ENCODE measurements around the gene ZBTB7B. TPM values are rescaled to one million over a fixed set of nuclear protein-coding genes. Genes with fewer than 3 reads are reported as not detected.

ZBTB7B gene
- polyA plus RNA-seq, 3 donors: 6.3 to 149 (median 9.6) TPM

GRCh38 chr1:155030899-155031298, 28.3 kb downstream of the ZBTB7B start:
- WGBS (ENCODE audit: insufficient coverage): 91% methylated on average over 10 of the region's 11 CpGs
- H3K27me3 Mint-ChIP-seq (ENCODE audit: low read depth in 3 of 3): peaks cover 3 to 9% (median 3%) of the 10 kb centered on the region in 3 donors
- no peaks in the 10 kb centered on the region for H3K9me3 ChIP-seq (replicated peaks in 1 of 2; ENCODE audit: control insufficient read depth in 1 of 2, insufficient read depth in 1 of 2, low read length in 2 of 2)
- no peak overlapping the region for H2AFZ ChIP-seq (ENCODE audit: insufficient read depth, low read depth, low read length, poor library complexity, severe bottlenecking)
- H3K4me1 ChIP-seq (ENCODE audit: control insufficient read depth in 1 of 2, insufficient read depth in 2 of 2, low read length in 2 of 2): peaks cover 16 to 19% of the 10 kb centered on the region in 2 donors
- no peak overlapping the region for H3K4me2 ChIP-seq (replicated peaks; ENCODE audit: extremely low read depth, low read length, poor library complexity, severe bottlenecking)
- H3K27me3 ChIP-seq (ENCODE audit: control insufficient read depth in 2 of 2, insufficient read depth in 2 of 2, low read length in 2 of 2): no peaks in the 10 kb centered on the region
- no peak overlapping the region for H3K27ac ChIP-seq (ENCODE audit: low read depth in 1 of 2, low read length in 2 of 2)
- H3K4me3 ChIP-seq (replicated peaks in 1 of 3; ENCODE audit: low read depth in 2 of 3, low read length in 3 of 3): no peak overlapping the region
- no peak overlapping the region for H3K27ac Mint-ChIP-seq
- peaks cover 0 to 1% (median 0%) of the 10 kb centered on the region in 7 donors for H3K9me3 Mint-ChIP-seq
- H3K36me3 Mint-ChIP-seq: peaks cover 0 to 3% of the 10 kb centered on the region in 2 donors
- H3K79me2 ChIP-seq (ENCODE audit: insufficient read depth, low read length): no peaks in the 10 kb centered on the region
- no peaks in the 10 kb centered on the region for H3K36me3 ChIP-seq (replicated peaks in 1 of 2; ENCODE audit: control insufficient read depth in 1 of 2, insufficient read depth in 2 of 2, low read length in 2 of 2)
- no peak overlapping the region for H3K9ac ChIP-seq (ENCODE audit: insufficient read depth, low read length, poor library complexity, severe bottlenecking)
- intact Hi-C loops (cut with micrococcal nuclease): no loop called here
- no peaks in the 10 kb centered on the region for H4K20me1 ChIP-seq (ENCODE audit: insufficient read depth, low read length)
- no peak for DNase-seq
- TF ChIP-seq, protein P1, sequence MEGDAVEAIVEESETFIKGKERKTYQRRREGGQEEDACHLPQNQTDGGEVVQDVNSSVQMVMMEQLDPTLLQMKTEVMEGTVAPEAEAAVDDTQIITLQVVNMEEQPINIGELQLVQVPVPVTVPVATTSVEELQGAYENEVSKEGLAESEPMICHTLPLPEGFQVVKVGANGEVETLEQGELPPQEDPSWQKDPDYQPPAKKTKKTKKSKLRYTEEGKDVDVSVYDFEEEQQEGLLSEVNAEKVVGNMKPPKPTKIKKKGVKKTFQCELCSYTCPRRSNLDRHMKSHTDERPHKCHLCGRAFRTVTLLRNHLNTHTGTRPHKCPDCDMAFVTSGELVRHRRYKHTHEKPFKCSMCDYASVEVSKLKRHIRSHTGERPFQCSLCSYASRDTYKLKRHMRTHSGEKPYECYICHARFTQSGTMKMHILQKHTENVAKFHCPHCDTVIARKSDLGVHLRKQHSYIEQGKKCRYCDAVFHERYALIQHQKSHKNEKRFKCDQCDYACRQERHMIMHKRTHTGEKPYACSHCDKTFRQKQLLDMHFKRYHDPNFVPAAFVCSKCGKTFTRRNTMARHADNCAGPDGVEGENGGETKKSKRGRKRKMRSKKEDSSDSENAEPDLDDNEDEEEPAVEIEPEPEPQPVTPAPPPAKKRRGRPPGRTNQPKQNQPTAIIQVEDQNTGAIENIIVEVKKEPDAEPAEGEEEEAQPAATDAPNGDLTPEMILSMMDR (IDR thresholded peaks at IDR 0.05): no peak
- H3K4me1 Mint-ChIP-seq: peaks cover 20% of the 10 kb centered on the region
- H3K4me3 Mint-ChIP-seq: no peak overlapping the region

DNA sequence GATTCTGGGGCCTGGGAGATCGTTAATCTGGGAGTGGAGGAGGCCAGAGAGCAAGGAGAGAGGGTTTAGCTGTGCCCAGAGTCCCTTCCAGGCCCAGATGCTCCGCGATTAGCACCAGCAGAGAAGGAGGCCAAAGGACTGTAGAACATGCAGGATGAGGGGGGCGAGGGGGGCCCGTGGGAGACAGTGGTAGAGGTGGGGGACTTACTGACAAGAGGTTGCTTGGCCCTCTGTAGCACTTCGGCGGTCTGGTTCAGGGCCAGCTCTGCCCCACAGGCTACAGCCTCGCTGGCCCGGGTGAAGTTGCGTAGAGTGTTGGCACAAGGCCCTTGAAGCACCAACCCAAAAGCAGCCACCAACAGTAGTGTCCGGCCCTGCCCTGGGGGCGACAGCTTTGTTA, 30.3 kb downstream of the ZBTB7B start:
- Histone ChIP-seq H3K4me1 (ENCODE audit: control insufficient read depth in 1 of 2, insufficient read depth in 2 of 2, low read length in 2 of 2) (peaks cover 28 to 31% of the 10 kb centered on the region in 2 donors), H3K79me2 (ENCODE audit: insufficient read depth, low read length) (no peaks in the 10 kb centered on the region), H3K36me3 (replicated peaks in 1 of 2; ENCODE audit: control insufficient read depth in 1 of 2, insufficient read depth in 2 of 2, low read length in 2 of 2) (no peaks in the 10 kb centered on the region), H4K20me1 (ENCODE audit: insufficient read depth, low read length) (no peaks in the 10 kb centered on the region), H3K9ac (ENCODE audit: insufficient read depth, low read length, poor library complexity, severe bottlenecking) (no peak overlapping the region), H3K4me3 (replicated peaks in 1 of 3; ENCODE audit: low read depth in 2 of 3, low read length in 3 of 3) (no peak overlapping the region), H3K27me3 (ENCODE audit: control insufficient read depth in 2 of 2, insufficient read depth in 2 of 2, low read length in 2 of 2) (no peaks in the 10 kb centered on the region), H3K4me2 (replicated peaks; ENCODE audit: extremely low read depth, low read length, poor library complexity, severe bottlenecking) (no peak overlapping the region), H3K27ac (ENCODE audit: low read depth in 1 of 2, low read length in 2 of 2) (no peak overlapping the region), H2AFZ (ENCODE audit: insufficient read depth, low read depth, low read length, poor library complexity, severe bottlenecking) (no peak overlapping the region), H3K9me3 (replicated peaks in 1 of 2; ENCODE audit: control insufficient read depth in 1 of 2, insufficient read depth in 1 of 2, low read length in 2 of 2) (no peaks in the 10 kb centered on the region)
- no peak overlapping the region for H3K27ac Mint-ChIP-seq
- intact Hi-C loops (cut with micrococcal nuclease): no loop called here
- peaks cover 4 to 10% (median 5%) of the 10 kb centered on the region in 3 donors for H3K27me3 Mint-ChIP-seq (ENCODE audit: low read depth in 3 of 3)
- H3K9me3 Mint-ChIP-seq: peaks cover 0 to 1% (median 0%) of the 10 kb centered on the region in 7 donors
- DNase-seq: no peak
- TF ChIP-seq, protein P1 (IDR thresholded peaks at IDR 0.05): no peak
- peak overlapping the region in 1 of 2 donors; percentile 15 for H3K4me3 Mint-ChIP-seq
- peaks cover 34% of the 10 kb centered on the region for H3K4me1 Mint-ChIP-seq
- peaks cover 0 to 3% of the 10 kb centered on the region in 2 donors for H3K36me3 Mint-ChIP-seq
- WGBS (ENCODE audit: insufficient coverage): 93% methylated on average over 9 of the region's 12 CpGs
